Fibroblast of the conjunctiva (primary cell): ENCODE measurements around the gene TRPC6.
"Not testable (repeated sequence)": the region's sequence is repeated elsewhere in the genome, so short reads cannot be mapped to it uniquely, and the experiment has no call there.

Experiments used
- DNase-seq: peaks from one replicate; pipeline ENCODE4 v3.0.0-alpha.2; 2010; ENCODE audit warnings: low read depth

The TRPC6 gene

DNA sequence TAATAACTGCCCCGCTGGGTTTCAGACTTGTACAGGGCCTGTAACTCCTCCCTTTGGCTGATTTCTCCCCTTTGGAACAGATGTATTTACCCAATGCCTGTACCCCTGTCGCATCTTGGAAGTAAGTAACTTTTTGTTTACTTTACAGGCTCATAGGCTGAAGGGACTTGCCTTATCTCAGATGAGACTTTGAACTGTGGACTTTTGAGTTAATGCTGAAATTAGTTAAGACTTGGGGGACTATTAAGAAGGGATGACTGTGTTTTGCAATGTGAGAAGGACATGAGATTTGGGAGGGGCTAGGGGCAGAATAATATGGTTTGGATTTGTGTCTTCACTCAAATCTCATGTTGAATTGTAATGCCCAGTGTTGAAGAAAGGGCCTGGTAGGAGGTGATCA is 62.0 kb downstream of the TRPC6 start:
- DNase-seq = no peak

DNA sequence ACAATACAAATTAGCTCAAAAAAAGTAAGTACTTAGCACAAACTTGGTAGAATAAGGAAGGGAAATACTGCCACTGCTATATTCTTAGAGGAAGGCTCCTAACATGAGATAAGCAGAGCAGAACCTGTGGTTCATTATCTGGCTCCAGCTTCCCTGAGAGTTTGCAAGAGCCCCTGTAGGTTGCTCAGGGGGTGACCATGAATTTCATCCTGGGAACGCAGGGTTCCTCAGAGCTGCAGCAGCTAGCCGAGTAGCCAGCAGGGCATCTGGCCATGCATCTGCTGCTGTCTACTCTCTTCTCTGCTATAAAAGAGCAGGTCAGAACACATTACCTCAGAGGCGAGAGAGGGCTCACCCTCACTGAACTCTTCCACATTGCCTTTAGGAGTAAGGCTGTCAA is 67.3 kb downstream of the TRPC6 start:
- no peak for DNase-seq

DNA sequence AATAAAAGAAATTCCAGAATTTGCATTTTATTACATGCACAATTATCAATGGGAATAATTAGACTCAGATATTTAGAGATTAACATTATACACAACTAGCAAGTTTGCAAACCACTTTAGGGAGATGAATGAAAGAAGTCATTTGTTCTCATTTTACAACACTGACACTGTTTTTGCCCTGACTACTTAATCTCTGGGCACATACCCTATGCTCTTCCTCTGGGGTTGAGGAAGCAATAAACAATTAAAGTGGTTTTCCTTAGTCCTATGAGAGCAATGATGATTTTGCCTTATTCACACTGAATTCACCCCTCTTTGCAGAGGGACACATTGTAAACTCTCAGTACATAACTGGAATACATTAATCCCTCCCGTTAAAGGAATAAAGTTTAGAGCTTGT is 72.7 kb downstream of the TRPC6 start:
- DNase-seq = no peak

DNA sequence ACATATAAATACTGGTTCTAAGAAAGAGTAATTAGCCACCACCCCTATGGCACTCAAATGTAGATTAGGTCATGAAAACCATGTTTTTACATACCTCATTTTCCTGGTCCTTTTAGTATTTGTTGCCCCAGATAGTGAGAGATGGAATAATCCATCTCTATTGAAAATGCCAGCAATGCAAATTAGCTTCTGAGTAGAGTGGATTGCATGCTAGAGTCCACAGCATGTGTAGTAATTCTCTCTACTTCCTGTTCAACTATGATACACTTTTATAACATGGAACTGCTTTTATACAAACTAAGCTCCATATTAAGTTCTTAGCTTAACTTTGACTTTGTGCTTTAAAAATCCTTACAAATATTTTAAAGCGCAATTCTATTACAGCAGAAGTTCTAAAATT is 73.2 kb downstream of the TRPC6 start:
- DNase-seq = no peak

DNA sequence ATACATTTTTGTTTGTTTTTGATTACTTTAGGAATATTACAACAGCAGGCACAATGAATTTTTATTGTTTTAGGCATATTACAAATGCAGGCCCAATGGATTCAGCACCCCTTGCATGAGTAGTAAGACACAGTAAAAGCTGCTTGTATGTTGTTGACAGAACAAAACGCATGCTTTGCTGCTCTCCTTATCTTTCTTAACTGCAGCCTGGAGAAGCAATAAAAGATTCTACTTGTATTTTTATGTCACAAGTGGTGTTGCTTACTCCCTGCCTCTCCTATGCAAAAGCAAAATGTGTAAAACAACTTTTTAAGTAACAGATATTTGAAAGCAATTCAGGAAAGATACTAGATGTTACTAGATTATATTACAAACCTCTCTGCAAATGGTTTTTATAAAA is 73.9 kb downstream of the TRPC6 start:
- no peak for DNase-seq

DNA sequence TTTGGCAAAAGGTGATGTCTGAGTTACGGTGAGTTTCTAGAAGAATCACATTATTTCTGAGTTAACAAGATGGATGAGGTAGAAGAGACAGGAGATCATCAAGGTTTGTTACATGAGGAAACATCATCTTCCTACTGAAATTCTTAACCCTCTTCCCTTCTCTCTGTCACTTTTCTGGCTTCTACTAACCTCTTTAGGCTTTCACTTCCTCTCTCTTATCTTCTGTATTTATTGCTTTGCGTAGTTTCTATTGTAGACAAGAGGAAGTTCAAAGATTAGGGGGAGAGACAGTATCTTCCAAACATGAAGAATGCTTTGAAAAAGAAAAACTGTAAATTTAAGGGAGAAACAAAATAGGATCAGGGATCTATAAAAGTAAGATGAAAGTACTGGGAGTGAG is 75.4 kb downstream of the TRPC6 start:
- DNase-seq = no peak

DNA sequence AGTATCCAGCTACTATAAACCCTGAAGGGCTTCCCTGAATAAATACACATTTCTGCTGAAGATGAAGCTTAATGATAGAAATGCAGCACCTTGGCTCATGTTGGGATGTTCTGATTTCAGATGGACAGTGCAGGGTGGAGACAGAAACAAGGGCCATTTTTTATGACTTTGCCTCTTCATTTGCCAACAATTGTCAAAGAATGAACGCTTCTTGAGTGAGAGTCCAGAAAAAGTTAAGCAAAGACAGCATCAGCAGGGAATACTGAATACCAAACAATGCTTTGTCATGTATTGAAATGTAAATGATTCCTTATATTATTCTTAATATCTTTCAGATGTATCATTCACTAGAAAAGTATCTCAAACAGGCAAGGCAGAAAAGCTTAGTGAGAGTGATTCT is 84.9 kb downstream of the TRPC6 start:
- DNase-seq = no peak

DNA sequence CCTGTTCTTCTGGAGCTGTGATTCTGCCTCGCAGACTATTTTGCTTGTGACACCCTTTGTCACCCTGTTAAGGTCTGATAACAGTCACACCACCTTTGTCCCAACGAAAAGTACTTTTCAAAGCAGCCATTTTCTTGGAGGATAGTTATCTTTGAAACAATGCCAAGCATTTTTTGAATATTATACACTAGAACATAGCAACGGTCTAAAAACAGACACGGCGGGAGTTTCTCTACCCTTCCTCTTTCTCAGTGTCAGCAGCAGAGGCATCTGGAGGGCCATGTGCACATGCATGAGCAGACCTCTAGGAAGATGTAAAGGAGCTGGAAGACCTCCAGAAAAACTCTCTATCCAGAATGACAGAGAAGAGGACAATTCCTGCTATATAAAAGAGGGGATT is 86.5 kb downstream of the TRPC6 start:
- DNase-seq = no peak

DNA sequence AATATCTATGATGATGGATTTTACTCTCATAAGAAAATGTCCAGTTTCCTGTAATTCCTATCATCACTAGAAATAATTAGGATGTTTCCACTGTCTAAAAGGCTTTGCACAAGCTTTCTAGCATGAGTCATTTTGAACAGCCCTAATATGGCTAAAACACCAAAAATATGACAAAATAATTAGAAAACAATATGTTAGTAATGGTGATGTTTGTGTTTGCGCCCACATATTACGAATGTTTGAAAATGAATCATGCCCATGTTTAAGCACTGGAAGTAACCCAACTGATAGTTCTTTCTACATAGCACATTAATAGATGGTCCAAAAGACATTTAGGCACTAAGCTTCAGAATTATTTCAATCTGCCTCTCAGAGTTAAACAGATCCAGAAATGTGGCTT is 96.0 kb downstream of the TRPC6 start:
- peak; percentile 28 for DNase-seq

DNA sequence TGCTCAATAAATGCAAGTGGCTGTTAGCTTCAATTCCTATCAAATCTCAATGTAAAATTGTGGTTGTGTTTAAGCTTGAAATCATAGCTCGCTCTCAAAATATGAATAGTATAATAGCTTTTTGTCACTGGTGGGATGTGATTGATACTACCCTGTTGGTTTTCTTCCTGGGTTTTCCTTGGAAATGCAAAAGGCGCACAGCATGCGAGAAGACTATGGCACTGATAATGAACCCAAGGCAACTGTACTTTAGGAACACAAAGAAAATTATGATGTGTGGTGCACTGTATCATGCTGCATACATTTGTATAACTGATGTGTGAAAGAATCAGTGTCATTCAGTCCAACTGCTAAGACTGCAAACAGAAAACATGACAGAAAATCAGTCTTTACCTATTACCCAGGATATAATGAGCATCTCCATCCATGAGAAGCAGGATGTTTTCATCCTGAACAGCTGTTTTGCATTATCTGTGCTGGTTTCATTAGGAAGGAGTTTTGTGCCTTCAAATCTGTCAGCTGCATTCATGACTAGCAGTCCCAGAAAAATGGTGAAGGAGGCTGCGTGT is 101.2 kb downstream of the TRPC6 start:
- no peak for DNase-seq

DNA sequence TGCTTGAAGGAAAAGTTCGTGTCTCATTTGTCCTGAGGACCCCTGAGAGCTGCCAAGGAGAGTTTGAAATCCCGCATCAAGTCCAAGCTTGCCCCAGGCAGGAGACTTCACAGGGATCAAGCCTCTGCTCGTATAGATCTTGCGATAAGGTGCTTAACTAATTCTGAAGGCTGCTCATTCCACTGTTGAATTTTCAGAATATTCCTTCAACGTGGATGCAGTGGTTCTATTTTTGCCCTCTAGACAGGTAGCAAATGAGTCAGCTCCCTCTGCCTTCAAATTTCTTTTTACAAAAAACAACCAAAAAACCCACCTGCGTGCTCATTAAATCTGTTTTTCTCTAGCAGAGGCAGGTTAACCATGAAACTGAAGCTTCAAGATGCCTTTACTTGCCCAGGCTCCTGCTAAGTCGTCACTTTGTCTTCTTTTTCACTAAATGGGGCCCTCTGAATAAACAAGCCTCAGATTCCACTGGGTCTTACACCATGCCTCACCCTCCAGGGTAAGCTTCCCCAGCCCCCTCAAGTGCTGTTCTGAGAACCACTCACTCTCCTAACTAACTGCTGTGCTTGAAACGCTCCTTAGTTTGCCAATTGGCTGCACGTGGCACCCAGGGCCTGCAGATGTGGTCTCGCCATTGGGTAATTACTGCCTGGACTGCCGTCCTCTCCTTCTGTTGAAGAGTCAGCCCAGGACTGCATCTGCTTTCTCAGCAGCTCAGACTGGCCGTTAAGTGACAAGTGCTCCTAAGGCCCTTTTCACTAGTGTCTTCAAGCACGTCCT is 105.0 kb downstream of the TRPC6 start:
- no peak for DNase-seq

DNA sequence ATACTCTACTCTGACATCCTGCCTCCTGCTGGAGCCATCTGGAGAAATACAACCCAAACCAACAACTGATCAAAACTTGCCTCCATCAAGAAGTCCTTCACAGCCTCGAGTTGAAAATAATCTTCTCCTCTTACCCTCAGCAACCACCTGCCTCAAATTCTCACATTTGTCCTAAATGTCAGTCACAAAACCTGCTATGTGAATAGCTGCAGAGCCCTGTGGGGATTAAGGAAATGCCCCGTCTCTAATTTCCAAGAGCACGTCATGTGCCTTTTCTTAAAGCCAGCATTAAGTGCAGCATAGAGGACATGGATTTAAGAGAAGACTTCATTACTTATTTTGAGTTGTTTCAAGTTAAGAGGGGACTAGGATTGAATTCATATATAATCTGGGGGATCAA is 105.9 kb downstream of the TRPC6 start:
- no peak for DNase-seq

DNA sequence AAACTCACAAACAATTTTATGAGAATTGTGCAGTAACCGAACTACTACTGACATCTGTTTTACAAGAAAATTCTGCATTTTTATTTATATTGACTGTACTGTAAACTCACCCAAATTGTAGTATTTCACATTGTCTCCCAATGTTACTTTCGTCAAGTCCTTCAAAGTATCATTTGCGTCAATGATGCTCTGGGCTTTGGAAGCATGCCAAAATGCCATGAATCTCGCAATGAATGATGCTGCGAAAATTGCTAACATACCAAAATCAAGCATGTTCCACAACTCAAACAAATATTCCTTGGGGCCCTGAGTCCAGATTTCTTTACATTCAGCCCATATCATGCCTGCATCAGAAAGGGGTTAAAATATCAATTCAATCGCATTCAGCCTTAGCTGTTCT is 107.6 kb downstream of the TRPC6 start:
- DNase-seq = no peak

DNA sequence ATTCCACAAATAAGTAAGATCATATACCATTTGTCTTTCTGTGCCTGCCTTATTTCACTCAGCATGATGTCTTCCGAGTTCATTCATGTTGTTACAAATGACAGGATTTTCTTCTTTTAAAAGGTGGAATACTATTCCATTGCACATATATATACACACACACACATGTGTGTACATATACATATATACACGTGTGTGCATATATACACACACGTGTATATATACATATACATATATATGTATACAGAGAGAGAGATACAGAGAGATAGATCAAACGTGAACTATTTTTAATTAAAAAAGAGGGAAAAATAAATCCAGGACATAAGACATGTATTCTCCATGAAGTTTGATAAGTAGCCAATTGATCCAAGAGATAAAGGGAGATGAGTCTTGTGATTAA is 108.1 kb downstream of the TRPC6 start:
- DNase-seq = no peak

DNA sequence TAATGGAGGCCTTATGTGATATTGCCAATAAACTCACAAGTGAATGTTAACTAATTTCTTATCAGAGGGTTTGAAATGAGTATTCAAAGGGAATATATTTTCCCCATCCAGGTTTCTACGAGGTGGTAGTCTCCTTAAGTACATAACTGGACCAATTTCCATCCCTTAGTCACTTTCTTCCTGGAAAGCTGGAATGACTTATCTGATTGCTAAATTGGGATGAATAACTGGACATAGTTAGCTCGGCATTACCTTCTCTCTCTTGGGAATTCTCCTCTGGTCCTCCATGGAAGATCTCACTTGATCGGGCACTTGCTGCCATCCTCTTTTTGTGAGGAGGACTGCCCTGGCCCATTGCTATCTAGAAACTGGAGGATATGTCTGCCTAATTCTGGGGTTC is 109.1 kb downstream of the TRPC6 start:
- no peak for DNase-seq

DNA sequence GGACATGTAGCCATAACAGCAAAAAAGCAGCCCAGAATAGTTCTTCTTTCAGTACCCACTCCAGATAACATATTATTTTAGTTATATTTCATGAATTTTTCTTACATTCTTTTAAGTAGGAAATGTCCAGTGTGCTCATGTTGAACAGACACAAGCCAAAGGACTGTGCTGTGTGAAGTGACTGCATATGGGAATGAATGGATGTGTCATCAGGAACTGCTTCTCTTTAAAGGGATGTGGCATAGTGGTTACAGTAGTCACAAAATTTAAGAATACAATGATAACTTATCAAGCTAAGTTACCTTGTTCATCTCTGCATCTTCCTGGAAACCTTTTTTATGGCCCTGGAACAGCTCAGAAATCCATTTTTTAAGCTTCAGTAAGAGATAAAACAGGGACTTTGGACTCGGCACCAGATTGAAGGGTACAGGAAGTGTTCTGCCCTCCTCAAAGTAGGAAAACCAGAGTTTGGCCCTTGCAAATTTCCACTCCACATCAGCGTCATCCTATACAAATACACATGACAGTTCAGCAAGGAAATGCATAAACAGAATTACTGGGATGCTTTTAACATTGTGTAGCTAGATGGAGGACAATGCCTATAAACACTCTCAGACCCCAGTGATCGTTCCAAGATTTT is 112.8 kb downstream of the TRPC6 start:
- DNase-seq = no peak

DNA sequence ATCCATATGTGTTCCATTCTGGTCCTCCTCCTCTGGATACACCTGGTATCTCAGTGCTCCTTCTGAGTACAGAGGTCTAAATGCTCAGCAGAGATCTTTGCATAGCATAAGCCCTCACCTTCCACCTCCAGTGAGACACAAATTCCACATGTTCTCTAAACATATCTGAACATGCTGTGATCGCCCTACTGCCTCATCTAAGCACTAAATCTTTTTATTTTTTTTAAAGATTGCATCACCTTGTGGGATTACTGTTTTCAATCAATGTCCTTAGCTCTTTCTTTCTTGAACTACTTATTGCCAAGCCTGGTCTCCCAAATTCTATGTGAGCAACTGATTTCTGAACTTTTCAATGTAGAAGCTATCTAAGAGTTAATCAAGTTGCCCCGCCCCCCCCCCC is 113.4 kb downstream of the TRPC6 start:
- DNase-seq = no peak

DNA sequence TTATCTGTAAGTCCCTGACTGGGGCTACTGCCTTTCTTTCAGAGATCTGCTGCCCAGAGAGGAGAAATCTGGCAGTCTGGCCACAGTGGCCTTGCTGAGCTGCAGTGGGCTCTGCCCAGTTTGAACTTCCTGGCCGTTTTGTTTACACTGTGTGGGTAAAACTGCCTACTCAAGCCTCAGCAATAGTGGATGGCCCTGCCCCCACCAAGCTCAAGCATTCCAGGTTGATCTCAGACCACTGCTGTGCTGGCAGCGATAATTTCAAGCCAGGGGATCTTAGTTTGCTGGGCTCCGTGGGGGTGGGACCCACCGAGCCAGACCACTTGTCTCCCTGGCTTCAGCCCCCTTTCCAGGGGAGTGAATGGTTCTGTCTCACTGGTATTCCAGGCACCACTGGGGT is 117.5 kb downstream of the TRPC6 start:
- DNase-seq = no peak

DNA sequence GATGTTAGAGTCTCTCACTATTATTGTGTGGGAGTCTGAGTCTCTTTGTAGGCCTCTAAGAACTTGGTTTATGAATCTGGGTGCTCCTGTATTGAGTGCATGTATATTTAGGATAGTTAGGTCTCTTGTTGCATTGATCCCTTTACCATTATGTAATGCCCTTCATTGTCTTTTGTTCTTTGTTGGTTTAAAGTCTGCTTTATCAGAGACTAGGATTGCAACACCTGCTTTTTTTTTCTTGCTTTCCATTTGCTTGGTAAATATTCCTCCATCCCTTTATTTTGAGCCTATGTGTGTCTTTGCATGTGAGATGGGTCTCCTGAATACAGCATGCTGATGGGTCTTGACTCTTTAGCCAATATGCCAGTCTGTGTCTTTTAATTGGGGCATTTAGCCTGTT is 119.4 kb downstream of the TRPC6 start:
- DNase-seq = not testable (repeated sequence)

DNA sequence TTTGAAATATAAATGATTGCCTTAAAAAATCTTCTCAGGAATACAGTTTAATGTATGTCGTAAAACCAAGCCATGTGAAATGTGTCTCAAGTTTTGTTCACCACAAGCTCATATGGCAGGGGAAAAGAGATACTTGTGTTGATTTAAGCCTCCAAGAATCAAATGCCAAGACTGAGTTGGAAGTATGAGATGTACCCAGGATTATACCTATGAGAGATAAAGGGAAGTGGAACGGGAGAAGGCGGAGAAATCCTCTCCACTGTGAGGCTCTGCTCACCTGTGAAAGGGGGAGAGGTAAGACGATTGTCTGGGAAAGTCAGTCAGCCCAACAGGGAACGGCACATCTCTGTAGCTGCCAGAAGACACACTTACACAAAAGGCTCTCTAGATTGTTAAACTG is 124.8 kb downstream of the TRPC6 start:
- DNase-seq = no peak

DNA sequence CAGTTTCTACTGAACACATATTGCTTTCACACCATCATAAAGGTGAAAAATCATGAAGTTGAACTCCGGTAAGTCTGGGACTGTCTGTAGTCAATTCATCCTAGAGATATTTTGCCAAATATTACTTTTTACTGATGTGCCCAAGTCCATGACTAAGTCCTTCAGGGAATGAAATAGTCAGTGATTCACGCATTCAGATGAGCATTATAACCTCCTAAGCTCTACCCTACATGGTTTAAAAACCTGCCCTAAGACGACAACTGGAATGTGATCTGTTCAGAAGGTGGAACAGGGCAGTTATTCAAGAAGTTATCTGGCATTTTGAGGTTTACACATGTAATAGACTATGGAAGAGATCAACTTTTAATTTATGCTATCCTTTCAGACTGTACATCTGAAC is 125.6 kb downstream of the TRPC6 start:
- DNase-seq = no peak

DNA sequence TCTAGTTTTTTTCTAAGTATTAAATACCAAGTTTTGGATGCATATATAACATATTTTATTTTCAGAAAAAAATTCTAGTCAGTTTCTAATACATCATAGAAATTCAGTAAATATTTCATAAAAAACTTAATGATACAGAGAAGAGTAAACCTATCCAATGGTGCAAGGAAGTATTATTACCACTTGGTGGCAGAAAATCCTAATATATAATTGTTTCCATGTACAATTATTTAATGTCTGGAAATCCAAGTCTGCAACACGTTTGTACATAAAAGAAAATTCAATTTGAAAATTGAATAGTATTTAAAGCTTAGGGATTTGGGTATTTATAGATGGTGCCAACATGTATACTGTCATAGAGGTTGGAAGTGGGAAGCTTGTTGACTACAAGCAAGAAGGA is 127.0 kb downstream of the TRPC6 start:
- no peak for DNase-seq

DNA sequence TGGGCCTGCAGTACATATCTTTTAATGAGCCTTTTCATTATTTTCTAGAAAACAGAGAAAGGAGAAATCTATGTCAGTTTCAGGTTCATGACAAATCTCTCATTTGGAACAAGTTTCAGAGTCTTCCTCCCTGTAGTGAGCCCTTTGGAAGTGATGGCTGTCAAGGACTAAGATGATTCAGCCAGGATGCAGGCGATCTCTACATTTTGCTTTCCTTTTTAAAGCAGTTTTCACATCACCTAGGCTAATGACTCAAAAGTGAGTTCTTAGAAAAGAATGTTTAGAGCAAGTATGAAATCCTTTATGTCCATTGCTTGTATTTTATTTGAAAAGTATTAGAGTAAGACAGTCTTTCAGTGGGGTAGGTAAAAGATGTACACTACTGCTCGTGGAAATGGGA is 130.1 kb downstream of the TRPC6 start:
- no peak for DNase-seq
